Measurements from ENCODE around the gene HOXA5.

Gene HOXA5

GRCh38 chr7:27143023-27143949 is at the start of gene HOXA5:
HOXA5 (minus strand) TSS chr7:27143681; CDS start chr7:27143607, 74 bp downstream.
- DNase-seq, result no peak

- DNase-seq, result peak in 1 of 6 experiments; percentile 17
These were observed 49.3 kb upstream of the HOXA5 start for GRCh38 chr7:27192546-27193334.

DNA sequence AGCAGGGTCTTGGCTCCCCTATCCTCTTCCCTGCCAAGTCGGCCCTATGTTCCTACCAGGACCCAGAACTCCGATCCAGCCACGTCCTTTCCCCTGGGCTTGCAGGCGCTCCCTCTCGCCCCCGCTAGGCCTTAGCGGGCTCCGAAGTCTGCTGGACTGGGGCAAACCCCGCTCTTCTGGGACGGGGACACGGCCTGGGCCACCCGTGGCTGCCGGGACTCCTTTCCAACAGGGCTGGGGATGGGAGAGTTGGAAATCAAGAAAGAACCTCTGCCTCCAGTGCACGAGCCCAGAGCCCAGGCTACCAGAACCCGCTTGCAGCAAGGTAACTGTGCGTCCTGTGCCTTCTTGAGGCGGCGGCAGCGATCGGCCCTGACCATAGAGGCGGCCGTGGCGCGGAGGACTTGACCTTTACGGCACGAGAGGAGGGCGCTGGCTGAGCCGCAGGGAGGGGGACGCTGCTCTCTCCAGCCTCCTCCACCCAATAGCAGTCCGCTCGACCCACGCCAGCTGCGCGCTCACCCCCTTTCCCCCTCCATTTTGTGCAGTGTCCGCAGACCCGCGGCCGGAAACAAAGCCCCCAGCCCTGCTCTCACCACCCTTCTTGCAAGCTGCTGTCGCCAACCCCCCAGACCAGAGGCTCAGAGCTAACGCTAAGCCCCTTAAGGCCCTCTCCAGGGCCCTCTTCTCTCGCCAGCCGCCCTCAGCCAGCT is 48.5 kb upstream of the HOXA5 start:
- DNase-seq, result no peak

DNA sequence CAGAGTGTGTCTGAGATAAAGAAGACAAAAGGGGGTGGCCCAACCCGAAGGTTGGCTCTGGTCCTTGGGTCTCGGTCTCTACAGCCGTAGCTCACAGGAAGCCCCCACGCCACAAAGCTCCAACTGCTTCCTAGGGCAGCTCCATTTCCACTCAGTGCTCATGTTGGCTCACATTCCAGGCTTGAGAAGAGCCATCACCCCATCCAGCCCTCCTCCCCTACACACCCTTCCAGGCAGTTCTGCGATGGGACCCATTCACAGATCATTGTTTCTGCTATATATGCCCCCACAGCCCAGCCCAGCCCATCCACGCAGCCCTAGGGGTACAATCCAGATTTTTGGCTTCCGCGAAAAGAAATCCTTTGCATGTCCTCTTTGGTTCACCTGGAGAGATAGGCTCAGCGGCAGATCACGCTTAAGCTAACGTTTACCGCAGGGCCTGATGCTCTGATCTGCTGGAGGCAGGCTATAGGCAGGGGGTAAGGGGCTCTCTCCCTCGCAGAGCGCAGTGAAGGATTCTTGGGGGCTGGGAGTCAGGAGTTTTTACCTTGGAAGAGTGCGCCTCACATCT is 47.8 kb upstream of the HOXA5 start:
- DNase-seq, result no peak

DNA sequence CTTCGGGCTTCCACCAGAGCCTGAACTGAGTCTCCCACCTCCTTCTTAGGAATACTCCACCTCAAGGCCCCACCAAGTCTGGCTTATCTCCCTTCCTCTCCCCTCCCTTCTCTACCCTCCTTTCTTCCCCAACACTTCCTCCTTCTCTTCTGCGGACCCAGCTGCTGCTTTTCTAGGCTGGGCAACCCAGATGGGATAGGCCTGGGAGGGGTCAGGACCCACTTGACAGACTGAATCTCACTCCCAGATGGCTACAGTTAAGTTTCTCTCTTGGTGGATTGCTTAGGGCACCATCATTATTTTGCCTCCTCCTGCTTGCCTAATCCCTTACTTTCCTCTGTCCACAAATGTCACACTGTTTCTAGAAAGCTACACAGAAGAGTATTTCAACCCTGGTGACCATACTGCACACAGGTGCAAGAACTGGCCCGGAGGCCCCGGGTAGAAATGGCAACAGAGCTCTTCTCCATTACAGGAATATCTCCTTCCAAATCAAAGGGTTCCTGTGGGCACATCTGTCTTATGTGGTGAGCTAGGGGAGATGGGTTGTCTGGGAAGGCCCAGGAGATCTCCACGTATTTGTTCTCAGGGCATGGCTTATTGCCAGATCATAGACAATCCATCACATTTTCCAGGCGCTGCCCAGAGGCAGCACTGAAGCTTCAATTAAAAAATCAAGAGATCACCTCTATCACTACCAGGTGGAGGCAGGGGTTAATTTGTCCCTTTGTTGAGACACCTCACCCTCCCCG is 46.7 kb upstream of the HOXA5 start:
- no peak for DNase-seq

DNA sequence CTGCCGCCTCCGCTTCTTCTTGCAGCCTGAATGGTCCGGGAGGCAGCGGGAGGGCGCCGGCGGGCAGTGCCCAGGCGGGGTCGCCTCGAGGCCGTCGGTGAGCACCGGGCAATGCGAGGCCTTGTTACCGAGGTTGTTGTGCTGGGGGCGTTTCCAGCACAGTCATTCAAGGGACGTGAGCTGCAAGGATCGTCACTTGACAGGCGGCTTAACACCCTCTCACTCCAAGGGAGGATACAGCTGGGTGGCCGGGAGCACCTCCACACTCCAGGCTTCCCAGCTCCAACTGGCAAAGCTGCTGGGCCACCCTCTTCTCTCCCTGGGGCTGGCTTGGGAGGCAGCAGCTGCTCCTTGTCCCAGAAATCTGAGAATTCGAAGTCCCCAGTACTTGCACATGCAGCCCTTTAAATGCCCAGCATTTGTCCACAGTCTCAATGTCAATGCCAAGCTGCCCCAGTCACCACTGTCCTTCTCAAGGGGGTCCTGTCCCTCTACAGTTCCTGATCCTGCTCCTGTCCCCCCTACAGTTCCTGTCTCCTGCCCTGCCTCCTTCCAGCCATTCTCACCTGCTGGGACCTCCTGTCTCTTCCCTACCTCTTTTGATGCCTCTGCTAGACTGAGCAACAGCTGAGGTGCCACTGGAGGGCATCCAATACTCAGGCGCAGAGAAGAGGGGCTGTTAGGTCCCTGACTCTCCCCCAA is 46.0 kb upstream of the HOXA5 start:
- no peak for DNase-seq

DNA sequence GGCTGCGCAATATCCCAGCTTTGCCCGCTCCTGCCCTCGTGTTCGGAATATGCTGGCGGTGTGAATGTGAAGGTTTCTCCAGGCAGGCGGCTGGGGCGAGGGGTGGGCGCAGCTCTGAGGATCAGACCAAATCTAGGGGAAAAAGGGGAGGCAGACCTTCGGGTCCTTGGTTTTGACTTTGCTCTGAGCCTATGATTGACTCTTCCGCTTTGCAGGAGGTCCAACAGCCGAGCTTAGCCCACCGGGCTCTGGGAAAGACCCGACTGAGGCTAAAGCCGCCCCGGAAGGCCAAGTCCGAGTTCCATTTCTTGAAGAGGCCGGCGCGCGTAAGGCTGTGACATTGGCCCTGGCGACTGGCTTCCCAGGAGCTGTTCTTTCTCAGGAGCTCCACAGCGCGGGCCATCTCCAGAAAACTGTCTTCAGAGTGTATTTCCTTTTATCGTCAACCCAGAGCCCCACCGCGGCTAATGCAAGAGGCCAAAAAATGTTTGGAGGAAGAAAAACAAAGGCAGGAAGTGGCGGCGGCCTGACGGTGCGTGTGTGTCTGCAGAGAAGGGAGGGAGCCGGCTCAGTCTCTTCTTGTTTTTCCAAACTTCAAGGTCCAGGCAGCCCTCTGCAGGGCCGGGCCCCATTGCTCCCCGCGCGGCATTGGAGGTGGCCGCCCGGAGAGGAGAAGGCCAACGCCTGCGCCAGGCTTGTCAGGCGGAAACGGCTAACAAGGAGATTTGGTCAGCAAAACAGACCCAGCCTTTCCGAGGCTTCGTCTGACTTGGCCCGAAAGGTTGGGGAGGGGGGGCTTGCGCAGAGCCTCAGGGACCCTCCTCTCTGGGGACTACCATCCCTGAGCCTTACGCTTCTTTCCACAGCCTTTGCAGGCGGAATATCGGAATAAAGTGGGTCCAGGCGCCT is 45.2 kb upstream of the HOXA5 start:
- peak in 3 of 6 experiments; percentile 36 to 64 (median 54) for DNase-seq

GRCh38 chr7:27187475-27188385 is 44.2 kb upstream of the HOXA5 start:
- DNase-seq, result no peak

GRCh38 chr7:27186668-27187474 is 43.4 kb upstream of the HOXA5 start:
- DNase-seq, result no peak

DNA sequence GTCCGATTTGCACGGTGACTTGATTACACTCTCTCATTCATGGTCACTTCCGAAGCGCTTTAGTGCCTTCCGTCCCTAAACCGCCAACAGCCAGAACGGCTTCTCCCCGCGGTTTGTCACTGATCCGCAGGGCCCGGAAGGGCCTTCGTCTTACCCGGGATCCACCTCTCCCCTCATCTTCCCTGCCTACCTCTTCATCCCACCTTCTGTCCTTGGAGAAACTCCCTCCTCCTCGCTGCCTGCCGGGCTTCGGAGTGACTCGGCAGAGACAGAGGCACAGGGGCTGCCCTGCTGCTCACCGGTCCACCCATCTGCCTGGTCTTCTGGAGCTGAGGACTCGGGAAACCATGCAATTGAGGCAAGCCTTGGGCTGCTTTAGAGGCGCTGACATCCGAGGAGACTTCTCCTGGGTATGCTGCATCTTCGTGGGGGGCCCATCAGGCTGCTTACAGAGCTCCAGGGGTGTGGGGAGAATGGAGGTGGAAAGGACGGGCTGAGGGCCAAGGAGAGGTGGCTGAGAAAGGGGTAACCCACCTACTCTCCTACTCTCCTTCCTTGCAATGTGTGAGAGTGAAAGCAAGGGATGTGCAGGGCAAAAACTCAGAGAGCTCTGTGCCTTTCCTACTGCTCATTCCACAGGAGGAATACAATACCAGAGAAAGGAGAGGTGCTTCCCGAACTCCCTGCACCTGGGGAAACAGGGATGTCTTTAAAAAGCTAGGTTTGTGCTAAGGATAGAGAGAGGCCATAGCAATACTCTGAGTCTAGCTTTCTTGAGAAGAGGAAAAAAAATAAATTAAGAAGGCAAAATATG is 42.6 kb upstream of the HOXA5 start:
- DNase-seq, result no peak

DNA sequence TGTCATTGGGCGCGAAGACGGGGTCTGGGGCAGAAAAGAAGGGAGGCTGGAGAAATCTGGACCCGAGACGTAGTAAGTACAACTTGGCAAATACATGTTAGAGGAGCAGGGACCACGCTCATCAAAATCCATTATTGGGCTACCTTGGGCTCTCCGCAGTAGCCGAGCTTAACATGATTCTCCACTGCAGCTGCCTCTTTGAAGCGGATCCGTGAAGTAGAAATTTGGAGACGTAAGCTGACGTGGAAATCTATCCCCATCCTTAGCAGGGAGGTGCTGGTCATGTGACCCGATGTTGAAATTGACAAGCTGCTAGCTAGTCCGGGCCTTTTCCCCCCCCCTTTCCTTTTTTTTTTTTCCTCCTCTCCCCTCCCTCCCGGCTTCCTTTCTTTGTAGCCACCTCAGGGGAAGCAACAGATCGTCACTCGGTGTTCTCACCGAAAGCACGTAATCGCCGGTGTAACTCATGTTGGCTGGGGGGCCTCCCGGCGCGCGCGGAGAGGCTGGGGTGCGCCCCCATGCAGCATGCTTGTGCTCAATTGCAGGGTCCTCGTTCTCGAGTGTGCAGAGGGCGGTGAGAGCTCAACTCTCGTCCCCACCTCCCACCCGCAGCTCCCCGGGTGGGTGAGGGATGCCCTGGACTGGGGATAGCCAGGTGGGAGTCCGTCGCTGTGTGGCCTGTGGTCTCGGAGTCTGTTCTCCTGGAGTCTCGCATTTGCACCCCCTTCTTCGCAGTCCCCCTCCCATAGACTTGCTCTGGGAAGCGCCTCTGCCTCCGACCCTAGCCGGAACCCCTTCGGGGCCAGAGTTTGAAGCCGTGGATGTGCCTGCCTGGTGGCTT is 41.8 kb upstream of the HOXA5 start, which contains the start of gene HOXA11:
Gene HOXA11, minus strand, starts transcription at position 220 of the 841 bp plus-strand sequence. Its CDS starts 88 bp downstream, at position 132.
- DNase-seq, result no peak

GRCh38 chr7:27184337-27185012 is 41.0 kb upstream of the HOXA5 start:
- no peak for DNase-seq

- no peak for DNase-seq
These were observed 40.3 kb upstream of the HOXA5 start for GRCh38 chr7:27183682-27184336.

- DNase-seq, result no peak
These were observed 39.6 kb upstream of the HOXA5 start for GRCh38 chr7:27182861-27183681.

All from stimulated activated naive CD4-positive, alpha-beta T cell (primary cell).